Ishikawa (cell line): Measurements from ENCODE around the gene PRKCE.
A peak's percentile ranks its signal among the peaks of the same experiment; 100 is the strongest.

Source experiments
- CEBPB ChIP-seq: IDR thresholded peaks from 2 replicates; pipeline ENCODE4 v1.6.1; 2012
- CREB1 ChIP-seq: IDR thresholded peaks from 2 replicates; pipeline ENCODE4 v1.6.1; 2012; ENCODE audit warnings: low read depth
- EGR1 ChIP-seq: IDR thresholded peaks from 2 replicates; pipeline ENCODE4 v1.6.1; 2012
- EP300 ChIP-seq: IDR thresholded peaks from 2 replicates; pipeline ENCODE4 v1.6.1; 2012; ENCODE audit warnings: borderline replicate concordance
- FOXM1 ChIP-seq: IDR thresholded peaks from 2 replicates; pipeline ENCODE4 v1.6.1; 2012; ENCODE audit warnings: low read depth, borderline replicate concordance
- NFIC ChIP-seq: IDR thresholded peaks from 2 replicates; pipeline ENCODE4 v1.6.1; 2012
- RAD21 ChIP-seq: IDR thresholded peaks from 2 replicates; pipeline ENCODE4 v1.6.1; 2012; ENCODE audit warnings: low read depth
- TAF1 ChIP-seq: IDR thresholded peaks from 2 replicates; pipeline ENCODE4 v1.6.1; 2012; ENCODE audit warnings: low read depth, mild to moderate bottlenecking
- TCF12 ChIP-seq: IDR thresholded peaks from 2 replicates; pipeline ENCODE4 v1.6.1; 2012; ENCODE audit warnings: low read depth
- TEAD4 ChIP-seq: IDR thresholded peaks from 2 replicates; pipeline ENCODE4 v1.6.1; 2012
- YY1 ChIP-seq: IDR thresholded peaks from 2 replicates; pipeline ENCODE4 v1.6.1; 2012; ENCODE audit warnings: low read depth
- ZBTB7A ChIP-seq: IDR thresholded peaks from 2 replicates; pipeline ENCODE4 v1.6.1; 2012; ENCODE audit warnings: low read depth
- TF ChIP-seq, protein P1 (sequence below): IDR thresholded peaks from 2 replicates; pipeline ENCODE4 v1.6.1; 2012
- TF ChIP-seq, protein P2 (sequence below): IDR thresholded peaks from 2 replicates; pipeline ENCODE4 v1.6.1; 2012; ENCODE audit warnings: low read depth, mild to moderate bottlenecking
- TF ChIP-seq, protein P3 (sequence below): IDR thresholded peaks from 2 replicates; pipeline ENCODE4 v1.6.1; 2012

Gene PRKCE

DNA sequence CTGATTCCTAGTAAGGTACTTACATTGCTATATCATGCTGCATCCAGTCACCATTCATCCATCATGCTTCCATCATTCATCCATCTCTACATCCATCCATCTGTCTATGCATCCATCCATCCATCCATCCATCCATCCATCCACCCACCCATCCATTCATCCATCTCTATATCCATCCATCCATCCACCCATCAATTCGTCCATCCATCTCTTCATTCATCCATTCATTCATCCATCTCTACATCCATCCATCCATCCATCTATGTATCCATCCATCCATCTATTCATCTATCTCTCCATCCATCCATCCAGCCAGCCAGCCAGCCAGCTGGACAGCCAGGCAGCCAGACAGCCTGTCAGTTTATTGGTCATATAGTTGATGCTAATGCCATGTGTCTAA is 20.7 kb downstream of the PRKCE start:
- no peak for TF ChIP-seq RAD21
- TF ChIP-seq, protein P1, sequence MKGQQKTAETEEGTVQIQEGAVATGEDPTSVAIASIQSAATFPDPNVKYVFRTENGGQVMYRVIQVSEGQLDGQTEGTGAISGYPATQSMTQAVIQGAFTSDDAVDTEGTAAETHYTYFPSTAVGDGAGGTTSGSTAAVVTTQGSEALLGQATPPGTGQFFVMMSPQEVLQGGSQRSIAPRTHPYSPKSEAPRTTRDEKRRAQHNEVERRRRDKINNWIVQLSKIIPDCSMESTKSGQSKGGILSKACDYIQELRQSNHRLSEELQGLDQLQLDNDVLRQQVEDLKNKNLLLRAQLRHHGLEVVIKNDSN, result no peak
- TF ChIP-seq EGR1, result no peak
- TF ChIP-seq CREB1, result no peak
- no peak for TF ChIP-seq TEAD4
- no peak for TF ChIP-seq YY1
- no peak for TF ChIP-seq NFIC

DNA sequence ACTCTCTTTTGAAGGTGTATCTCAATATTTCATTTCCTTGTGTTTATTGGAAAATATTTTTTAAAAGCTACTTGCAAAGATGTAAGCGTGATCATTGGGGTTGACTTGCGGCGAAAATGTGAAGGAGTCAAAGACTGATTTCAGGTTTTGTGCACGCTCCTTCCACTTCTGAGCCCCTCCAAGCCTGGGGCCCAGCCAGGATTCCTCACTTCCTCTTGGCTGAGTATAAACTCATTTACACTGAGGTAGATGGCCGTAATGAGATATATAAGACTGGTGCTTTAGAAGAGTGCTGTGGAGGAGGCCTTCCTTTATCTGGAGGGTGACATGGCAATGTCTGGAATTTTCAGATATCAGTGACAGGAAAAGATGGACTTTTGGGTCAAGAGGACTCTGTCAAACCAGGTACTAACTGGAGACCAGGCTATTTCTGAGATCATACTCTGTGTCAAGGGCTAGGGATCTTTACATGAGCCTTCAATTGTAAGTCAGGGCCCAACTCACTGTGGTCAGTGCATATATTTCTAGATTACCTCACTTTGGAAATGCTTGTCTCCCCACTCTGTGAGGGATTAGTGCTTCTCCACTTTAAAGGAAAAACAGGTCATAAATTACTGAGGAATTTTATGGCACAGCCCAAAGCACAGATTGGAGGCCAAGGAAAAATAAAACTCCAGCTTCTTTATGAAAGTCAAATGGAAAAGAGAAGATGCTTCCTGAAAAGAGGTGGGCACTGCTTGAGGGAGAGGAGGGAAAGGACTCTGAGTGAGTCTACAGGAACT is 22.8 kb downstream of the PRKCE start:
- no peak for TF ChIP-seq TAF1

DNA sequence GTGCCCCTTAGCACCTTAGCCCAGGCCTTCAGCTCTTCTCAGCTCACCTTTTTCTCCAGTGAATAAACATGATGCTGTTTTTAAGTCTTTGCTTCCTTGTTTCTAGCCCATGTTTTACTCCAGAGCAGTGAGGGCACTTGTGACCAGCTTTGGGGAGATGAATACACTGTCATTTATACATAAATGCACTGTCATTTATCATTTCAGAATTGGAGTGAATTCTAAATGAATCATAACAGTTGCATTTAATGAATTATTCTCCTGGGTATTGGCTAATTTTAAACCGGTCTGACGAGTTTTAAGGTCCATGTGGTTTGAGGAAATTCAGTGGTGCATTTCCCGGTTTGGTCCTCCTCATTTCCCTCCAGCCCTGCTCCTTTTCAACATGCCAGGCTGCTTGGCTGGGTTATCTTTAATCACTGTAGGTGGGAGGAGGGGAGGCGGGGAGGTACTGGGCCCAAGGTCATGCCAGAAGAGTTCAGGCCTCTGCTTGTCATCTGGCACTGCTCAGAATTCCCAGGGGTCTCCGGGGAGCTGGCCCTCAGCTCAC is 23.9 kb downstream of the PRKCE start:
- TF ChIP-seq FOXM1 (peak; percentile 44; the same call in 1 of the 2 replicates), ZBTB7A (no peak), TEAD4 (peak; percentile 62), CEBPB (peak; percentile 94), CREB1 (no peak), TCF12 (peak; percentile 68; the same call in 1 of the 2 replicates), TAF1 (no peak), EGR1 (no peak), EP300 (peak; percentile 46; the same call in 1 of the 2 replicates), YY1 (no peak), NFIC (0 out of 2 replicates have a peak, but pooled peaks have one; percentile 37), RAD21 (peak; percentile 11; the same call in 1 of the 2 replicates)
- TF ChIP-seq, protein P2, sequence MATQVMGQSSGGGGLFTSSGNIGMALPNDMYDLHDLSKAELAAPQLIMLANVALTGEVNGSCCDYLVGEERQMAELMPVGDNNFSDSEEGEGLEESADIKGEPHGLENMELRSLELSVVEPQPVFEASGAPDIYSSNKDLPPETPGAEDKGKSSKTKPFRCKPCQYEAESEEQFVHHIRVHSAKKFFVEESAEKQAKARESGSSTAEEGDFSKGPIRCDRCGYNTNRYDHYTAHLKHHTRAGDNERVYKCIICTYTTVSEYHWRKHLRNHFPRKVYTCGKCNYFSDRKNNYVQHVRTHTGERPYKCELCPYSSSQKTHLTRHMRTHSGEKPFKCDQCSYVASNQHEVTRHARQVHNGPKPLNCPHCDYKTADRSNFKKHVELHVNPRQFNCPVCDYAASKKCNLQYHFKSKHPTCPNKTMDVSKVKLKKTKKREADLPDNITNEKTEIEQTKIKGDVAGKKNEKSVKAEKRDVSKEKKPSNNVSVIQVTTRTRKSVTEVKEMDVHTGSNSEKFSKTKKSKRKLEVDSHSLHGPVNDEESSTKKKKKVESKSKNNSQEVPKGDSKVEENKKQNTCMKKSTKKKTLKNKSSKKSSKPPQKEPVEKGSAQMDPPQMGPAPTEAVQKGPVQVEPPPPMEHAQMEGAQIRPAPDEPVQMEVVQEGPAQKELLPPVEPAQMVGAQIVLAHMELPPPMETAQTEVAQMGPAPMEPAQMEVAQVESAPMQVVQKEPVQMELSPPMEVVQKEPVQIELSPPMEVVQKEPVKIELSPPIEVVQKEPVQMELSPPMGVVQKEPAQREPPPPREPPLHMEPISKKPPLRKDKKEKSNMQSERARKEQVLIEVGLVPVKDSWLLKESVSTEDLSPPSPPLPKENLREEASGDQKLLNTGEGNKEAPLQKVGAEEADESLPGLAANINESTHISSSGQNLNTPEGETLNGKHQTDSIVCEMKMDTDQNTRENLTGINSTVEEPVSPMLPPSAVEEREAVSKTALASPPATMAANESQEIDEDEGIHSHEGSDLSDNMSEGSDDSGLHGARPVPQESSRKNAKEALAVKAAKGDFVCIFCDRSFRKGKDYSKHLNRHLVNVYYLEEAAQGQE, result no peak
- TF ChIP-seq, protein P3, sequence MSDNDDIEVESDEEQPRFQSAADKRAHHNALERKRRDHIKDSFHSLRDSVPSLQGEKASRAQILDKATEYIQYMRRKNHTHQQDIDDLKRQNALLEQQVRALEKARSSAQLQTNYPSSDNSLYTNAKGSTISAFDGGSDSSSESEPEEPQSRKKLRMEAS, result peak; percentile 91
- TF ChIP-seq, protein P1, result peak; percentile 33

DNA sequence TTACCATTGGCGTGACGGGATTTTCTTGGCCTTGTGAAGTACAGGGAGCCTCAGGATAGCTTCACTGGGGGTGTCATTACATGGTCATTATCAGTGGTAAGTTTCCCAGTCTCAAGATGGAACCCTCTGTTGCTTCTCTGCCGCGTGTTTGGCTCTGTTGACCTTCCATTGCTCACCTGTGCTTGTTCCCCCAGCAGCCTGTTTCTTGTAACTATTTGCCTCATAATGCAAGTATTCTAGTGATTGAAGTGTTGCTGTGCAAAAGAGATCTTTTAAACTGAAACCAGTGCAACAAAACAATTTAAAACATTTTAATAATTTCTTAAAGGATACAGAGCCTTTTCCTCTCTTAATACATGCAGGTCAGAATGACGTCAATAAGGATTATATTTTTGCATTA is 24.6 kb downstream of the PRKCE start:
- TF ChIP-seq TCF12, result no peak
- TF ChIP-seq, protein P1, result no peak
- no peak for TF ChIP-seq ZBTB7A
- no peak for TF ChIP-seq CREB1
- TF ChIP-seq TAF1, result no peak
- no peak for TF ChIP-seq EP300
- TF ChIP-seq CEBPB, result no peak
- no peak for TF ChIP-seq TEAD4
- TF ChIP-seq FOXM1, result no peak
- TF ChIP-seq NFIC, result no peak
- no peak for TF ChIP-seq RAD21
- TF ChIP-seq YY1, result no peak
- TF ChIP-seq, protein P3, result no peak
- TF ChIP-seq EGR1, result no peak
- TF ChIP-seq, protein P2, result no peak

DNA sequence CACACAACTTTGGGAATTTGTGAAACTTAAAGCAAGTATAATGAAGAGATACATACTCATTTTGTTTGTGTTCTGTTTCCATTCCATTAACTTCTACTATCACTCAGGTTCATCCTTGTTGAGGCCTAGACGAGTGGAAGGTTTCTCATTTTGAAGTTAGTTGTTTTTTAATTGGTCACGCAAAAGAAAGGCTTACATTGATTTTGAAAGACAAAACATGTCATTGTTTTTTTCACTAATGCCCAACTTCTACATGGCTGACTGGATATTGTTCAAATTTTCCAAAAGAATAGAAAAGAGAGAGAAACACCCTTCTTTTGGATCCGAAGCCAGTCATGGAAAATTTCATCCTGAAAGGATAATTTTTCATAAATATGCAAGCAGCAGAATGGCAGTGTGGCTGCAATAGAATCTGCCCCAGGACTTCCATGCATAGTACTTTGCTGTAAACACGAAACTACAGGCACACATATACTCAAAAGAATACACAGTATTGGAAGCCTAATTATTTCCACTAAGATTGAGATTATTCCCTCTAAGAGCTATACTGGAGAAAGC is 27.4 kb downstream of the PRKCE start:
- TF ChIP-seq TCF12 (no peak), FOXM1 (no peak), RAD21 (no peak), YY1 (no peak), CREB1 (no peak), TAF1 (no peak), EGR1 (no peak), NFIC (no peak), TEAD4 (no peak)
- TF ChIP-seq, protein P2, result no peak
- TF ChIP-seq, protein P1, result no peak
